ENCODE data around the gene ADCY7.

Gene ADCY7

GRCh38 chr16:50354629-50355456 lies 88.5 kb downstream of the ADCY7 start:
- H3K9me3 ChIP-seq (replicated peaks in 1 of 11), result peaks cover 0 to 5% (median 0%) of the 10 kb centered on the region in 11 experiments; a peak in 5 of 22 replicates
- H3K27me3 ChIP-seq, result no peaks in the 10 kb centered on the region
- no peak overlapping the region for H3K4me3 ChIP-seq
- no peak overlapping the region for H3K27ac ChIP-seq
- TF ChIP-seq Cebpa-rat (IDR thresholded peaks at IDR 0.05), result no peak
- no peak overlapping the region for H3K9ac ChIP-seq
- H4K20me1 ChIP-seq, result peaks cover 33 to 74% (median 55%) of the 10 kb centered on the region in 11 experiments; a peak in 21 of 22 replicates
- peaks cover 0 to 5% (median 0%) of the 10 kb centered on the region in 10 experiments; a peak in 1 of 20 replicates for H3K4me1 ChIP-seq
- no peak overlapping the region for H3K4me2 ChIP-seq
- peaks cover 72 to 100% (median 87%) of the 10 kb centered on the region in 11 experiments for H3K36me3 ChIP-seq

GRCh38 chr16:50359626-50360025 lies 93.3 kb downstream of the ADCY7 start:
- peak overlapping the region in 1 of 11 experiments; percentile 59; a peak in 1 of 22 replicates for H3K9ac ChIP-seq
- H4K20me1 ChIP-seq, result peaks cover 46 to 100% (median 99%) of the 10 kb centered on the region in 11 experiments; a peak in 21 of 22 replicates
- no peaks in the 10 kb centered on the region for H3K9me3 ChIP-seq (replicated peaks in 1 of 11)
- no peaks in the 10 kb centered on the region for H3K27me3 ChIP-seq
- no peak for TF ChIP-seq Cebpa-rat (IDR thresholded peaks at IDR 0.05)
- H3K36me3 ChIP-seq, result peaks cover 72 to 100% (median 87%) of the 10 kb centered on the region in 11 experiments
- H3K4me2 ChIP-seq, result no peak overlapping the region; a peak in 1 of 22 replicates
- peaks cover 0 to 15% (median 5%) of the 10 kb centered on the region in 10 experiments; a peak in 6 of 20 replicates for H3K4me1 ChIP-seq
- H3K27ac ChIP-seq, result no peak overlapping the region
- H3K4me3 ChIP-seq, result no peak overlapping the region

GRCh38 chr16:50360033-50360778 lies 93.9 kb downstream of the ADCY7 start:
- no peak overlapping the region; a peak in 1 of 22 replicates for H3K4me2 ChIP-seq
- peaks cover 51 to 100% (median 99%) of the 10 kb centered on the region in 11 experiments; a peak in 21 of 22 replicates for H4K20me1 ChIP-seq
- TF ChIP-seq Cebpa-rat (IDR thresholded peaks at IDR 0.05), result no peak
- no peak overlapping the region for H3K4me3 ChIP-seq
- H3K4me1 ChIP-seq, result peaks cover 4 to 19% (median 10%) of the 10 kb centered on the region in 10 experiments; a peak in 15 of 20 replicates
- H3K9ac ChIP-seq, result peak overlapping the region in 1 of 11 experiments; percentile 59; a peak in 1 of 22 replicates
- no peak overlapping the region for H3K27ac ChIP-seq
- H3K36me3 ChIP-seq, result peaks cover 76 to 100% (median 89%) of the 10 kb centered on the region in 11 experiments
- no peaks in the 10 kb centered on the region for H3K27me3 ChIP-seq
- no peaks in the 10 kb centered on the region for H3K9me3 ChIP-seq (replicated peaks in 1 of 11)

- Histone ChIP-seq H4K20me1 (peaks cover 51 to 100% (median 99%) of the 10 kb centered on the region in 11 experiments; a peak in 21 of 22 replicates), H3K27me3 (no peaks in the 10 kb centered on the region), H3K4me2 (no peak overlapping the region), H3K9me3 (replicated peaks in 1 of 11) (no peaks in the 10 kb centered on the region), H3K36me3 (peaks cover 80 to 100% (median 91%) of the 10 kb centered on the region in 11 experiments), H3K27ac (no peak overlapping the region), H3K9ac (peak overlapping the region in 1 of 11 experiments; percentile 59; a peak in 2 of 22 replicates), H3K4me1 (peaks cover 10 to 25% (median 16%) of the 10 kb centered on the region in 10 experiments), H3K4me3 (no peak overlapping the region)
- TF ChIP-seq Cebpa-rat (IDR thresholded peaks at IDR 0.05), result no peak
These were observed 94.4 kb downstream of the ADCY7 start for GRCh38 chr16:50360779-50361178.

- Histone ChIP-seq H3K27ac (no peak overlapping the region), H3K4me3 (no peak overlapping the region)
These were observed 97.3 kb downstream of the ADCY7 start for GRCh38 chr16:50363656-50364055.

GRCh38 chr16:50365791-50366575 lies 99.6 kb downstream of the ADCY7 start:
- Histone ChIP-seq H3K9ac (peak overlapping the region; percentile 5 to 99 (median 92); a peak in 15 of 22 replicates), H3K27me3 (no peaks in the 10 kb centered on the region), H3K4me1 (peaks cover 31 to 42% (median 36%) of the 10 kb centered on the region in 10 experiments), H3K4me3 (peak overlapping the region in 7 of 10 experiments; percentile 91 to 99 (median 97); a peak in 9 of 20 replicates), H3K27ac (peak overlapping the region in 10 of 11 experiments; percentile 4 to 96 (median 52); a peak in 18 of 22 replicates), H3K9me3 (replicated peaks in 1 of 11) (no peaks in the 10 kb centered on the region), H3K4me2 (peak overlapping the region; percentile 80 to 99 (median 95)), H3K36me3 (peaks cover 44 to 64% (median 53%) of the 10 kb centered on the region in 11 experiments), H4K20me1 (peaks cover 31 to 75% (median 64%) of the 10 kb centered on the region in 11 experiments; a peak in 21 of 22 replicates)
- TF ChIP-seq Cebpa-rat (IDR thresholded peaks at IDR 0.05), result peak in 2 of 11 experiments; percentile 17 to 43; a peak in 1 of 22 replicates

More at GRCh38 chr16:50363656-50364055, 97.3 kb downstream of the ADCY7 start:
- no peak for TF ChIP-seq Cebpa-rat (IDR thresholded peaks at IDR 0.05)
- peaks cover 30 to 46% (median 37%) of the 10 kb centered on the region in 10 experiments for H3K4me1 ChIP-seq
- H4K20me1 ChIP-seq, result peaks cover 46 to 99% (median 87%) of the 10 kb centered on the region in 11 experiments; a peak in 21 of 22 replicates
- peaks cover 60 to 87% (median 76%) of the 10 kb centered on the region in 11 experiments for H3K36me3 ChIP-seq
- H3K9me3 ChIP-seq (replicated peaks in 1 of 11), result no peaks in the 10 kb centered on the region
- H3K9ac ChIP-seq, result no peak overlapping the region
- no peak overlapping the region for H3K4me2 ChIP-seq
- no peaks in the 10 kb centered on the region for H3K27me3 ChIP-seq

Measured in BLaER1 treated with 17β-estradiol and CSF1 and Interleukin-3, amounts not matched to agents 10 nM and 100 nM (cell line).